Effector memory CD8-positive, alpha-beta T cell (primary cell): ENCODE results near the gene MEGF6.

Experiments
- ATAC-seq: fragments of 150-1000 bp; cut with Tn5 transposase; replicated peaks from 2 replicates; pipeline ENCODE4 v1.10.0; 2021; ENCODE audit warnings: mild to moderate bottlenecking, moderate library complexity
- DNase-seq, 3 experiments: peaks; one replicate each; pipeline ENCODE4 v3.0.0; 2021
- H3K27ac Mint-ChIP-seq, 2 donors: one replicate each; pipeline ENCODE4 v1.8.0; 2022; ENCODE audit warnings: mild to moderate bottlenecking in 2 of 2, mixed read lengths in 2 of 2, moderate library complexity in 2 of 2
- H3K27me3 Mint-ChIP-seq, 2 donors: one replicate each; pipeline ENCODE4 v1.8.0; 2022; ENCODE audit warnings: mixed read lengths in 2 of 2
- H3K36me3 Mint-ChIP-seq: one replicate; pipeline ENCODE4 v1.8.0; 2022; ENCODE audit warnings: mild to moderate bottlenecking, moderate library complexity, mixed read lengths; ENCODE audit not compliant: insufficient read depth
- H3K4me1 Mint-ChIP-seq, 2 donors: one replicate each; pipeline ENCODE4 v1.8.0; 2022; ENCODE audit warnings: low read depth in 2 of 2, mixed read lengths in 2 of 2
- H3K4me3 Mint-ChIP-seq, 2 donors: one replicate each; pipeline ENCODE4 v1.8.0; 2022; ENCODE audit warnings: mild to moderate bottlenecking in 2 of 2, mixed read lengths in 2 of 2, moderate library complexity in 2 of 2
- H3K9me3 Mint-ChIP-seq, 2 donors: one replicate each; pipeline ENCODE4 v1.8.0; 2022; ENCODE audit warnings: mixed read lengths in 2 of 2

The MEGF6 gene

DNA sequence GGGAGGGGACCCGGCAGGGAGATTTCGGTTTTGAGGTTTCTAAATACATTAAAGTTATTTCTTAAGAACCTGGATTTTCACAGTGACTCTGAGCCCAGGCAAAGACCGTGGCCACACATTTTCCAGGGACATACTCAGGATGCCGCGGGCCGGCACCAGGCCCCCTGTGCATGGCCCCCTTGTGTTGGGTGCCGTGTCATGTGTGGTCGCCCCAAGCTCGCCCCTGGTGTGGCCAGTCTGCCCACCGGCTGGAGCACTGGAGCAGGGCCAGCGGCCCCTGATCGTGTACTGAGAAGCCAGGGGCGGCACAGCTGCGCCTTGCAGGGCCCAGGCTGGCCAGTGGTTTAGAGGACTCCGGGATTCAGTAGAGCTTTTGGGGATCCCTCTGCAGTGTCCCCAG, 130.3 kb downstream of the MEGF6 start:
- H3K27ac Mint-ChIP-seq: no peak overlapping the region
- no peak for DNase-seq
- no peaks in the 10 kb centered on the region for H3K9me3 Mint-ChIP-seq
- H3K4me1 Mint-ChIP-seq: peaks cover 0 to 1% of the 10 kb centered on the region in 2 donors
- H3K27me3 Mint-ChIP-seq: peaks cover 5 to 10% of the 10 kb centered on the region in 2 donors
- ATAC-seq: no peak
- H3K4me3 Mint-ChIP-seq: no peak overlapping the region
- no peaks in the 10 kb centered on the region for H3K36me3 Mint-ChIP-seq

DNA sequence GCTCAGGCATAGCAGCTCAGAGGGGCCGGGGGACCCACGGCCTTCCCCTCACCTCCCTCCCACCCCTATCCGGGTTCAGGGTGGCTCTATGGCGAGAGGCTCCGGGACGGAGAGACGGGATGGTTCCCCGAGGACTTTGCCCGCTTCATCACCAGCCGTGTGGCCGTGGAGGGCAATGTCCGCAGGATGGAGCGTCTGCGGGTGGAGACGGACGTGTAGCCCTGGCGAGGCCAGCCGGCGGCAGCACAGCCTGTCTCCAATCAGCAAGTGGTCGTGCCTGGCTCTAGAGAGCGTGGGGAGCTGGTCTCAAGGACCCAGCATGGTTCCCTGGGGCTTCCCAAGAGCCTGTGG, 131.0 kb downstream of the MEGF6 start:
- Mint-ChIP-seq H3K36me3 (no peaks in the 10 kb centered on the region), H3K9me3 (no peaks in the 10 kb centered on the region)
- DNase-seq: no peak

DNA sequence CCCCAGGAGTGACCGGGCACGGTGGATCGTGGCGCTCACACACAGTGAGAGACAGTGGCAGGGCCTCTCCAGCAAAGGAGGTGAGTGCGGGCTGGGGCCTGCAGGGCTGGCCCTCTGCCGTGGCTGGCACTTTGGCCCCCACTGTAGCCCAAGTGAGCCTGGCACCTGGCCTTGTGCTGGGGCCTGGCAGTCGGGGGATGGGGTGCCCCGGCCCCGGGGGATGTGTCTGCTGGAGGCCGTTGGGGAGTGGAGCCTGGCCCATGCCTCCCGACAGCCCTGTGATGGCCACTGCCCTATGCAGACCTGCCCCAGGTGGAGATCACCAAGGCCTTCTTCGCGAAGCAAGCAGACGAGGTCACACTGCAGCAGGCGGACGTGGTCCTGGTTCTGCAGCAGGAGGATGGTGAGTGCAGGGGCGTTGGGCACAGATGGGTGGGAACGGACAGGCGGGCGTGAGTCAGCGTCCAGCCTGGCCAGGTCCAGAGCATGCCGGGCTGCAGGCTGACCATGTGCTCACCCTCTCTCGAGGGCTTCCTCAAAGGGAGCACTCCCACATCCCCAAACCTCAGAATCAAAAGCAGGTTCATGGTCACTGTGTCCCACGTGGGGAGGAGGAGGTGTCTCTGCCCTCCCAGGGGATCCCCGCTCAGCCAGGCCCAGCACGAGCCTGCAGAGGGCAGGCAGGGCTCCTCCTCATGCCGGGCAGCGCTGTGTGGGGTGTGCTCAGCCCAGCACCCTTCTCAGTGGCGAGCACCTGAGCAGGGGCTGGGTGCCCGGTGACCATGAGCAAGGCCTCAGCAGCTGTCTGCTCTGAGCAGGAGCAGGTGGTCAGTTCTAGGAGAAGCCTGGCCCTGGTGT, 131.6 kb downstream of the MEGF6 start:
- no peaks in the 10 kb centered on the region for H3K9me3 Mint-ChIP-seq
- H3K36me3 Mint-ChIP-seq: no peaks in the 10 kb centered on the region
- H3K27ac Mint-ChIP-seq: no peak overlapping the region
- H3K4me3 Mint-ChIP-seq: no peak overlapping the region
- DNase-seq: no peak
- peaks cover 0 to 1% of the 10 kb centered on the region in 2 donors for H3K4me1 Mint-ChIP-seq
- peaks cover 5 to 10% of the 10 kb centered on the region in 2 donors for H3K27me3 Mint-ChIP-seq
- no peak for ATAC-seq

More for the DNA sequence above, 131.0 kb downstream of the MEGF6 start:
- Mint-ChIP-seq H3K4me1 (peaks cover 0 to 1% of the 10 kb centered on the region in 2 donors), H3K4me3 (no peak overlapping the region), H3K27me3 (peaks cover 5 to 10% of the 10 kb centered on the region in 2 donors), H3K27ac (no peak overlapping the region)
- no peak for ATAC-seq

GRCh38 chr1:3478187-3478586, 133.1 kb downstream of the MEGF6 start:
- no peaks in the 10 kb centered on the region for H3K27me3 Mint-ChIP-seq
- H3K4me1 Mint-ChIP-seq: no peaks in the 10 kb centered on the region
- DNase-seq (no peak), ATAC-seq (no peak)
- no peak overlapping the region for H3K4me3 Mint-ChIP-seq
- H3K36me3 Mint-ChIP-seq: no peaks in the 10 kb centered on the region
- no peak overlapping the region for H3K27ac Mint-ChIP-seq
- no peaks in the 10 kb centered on the region for H3K9me3 Mint-ChIP-seq

GRCh38 chr1:3477241-3477995, 133.9 kb downstream of the MEGF6 start:
- H3K9me3 Mint-ChIP-seq: no peaks in the 10 kb centered on the region
- H3K27ac Mint-ChIP-seq: no peak overlapping the region
- H3K27me3 Mint-ChIP-seq: no peaks in the 10 kb centered on the region
- H3K4me1 Mint-ChIP-seq: no peaks in the 10 kb centered on the region
- H3K36me3 Mint-ChIP-seq: no peaks in the 10 kb centered on the region
- DNase-seq (no peak), ATAC-seq (no peak)
- H3K4me3 Mint-ChIP-seq: no peak overlapping the region

- Mint-ChIP-seq H3K27ac (no peak overlapping the region), H3K36me3 (no peaks in the 10 kb centered on the region)
Observed at GRCh38 chr1:3476666-3477065, 134.6 kb downstream of the MEGF6 start.

DNA sequence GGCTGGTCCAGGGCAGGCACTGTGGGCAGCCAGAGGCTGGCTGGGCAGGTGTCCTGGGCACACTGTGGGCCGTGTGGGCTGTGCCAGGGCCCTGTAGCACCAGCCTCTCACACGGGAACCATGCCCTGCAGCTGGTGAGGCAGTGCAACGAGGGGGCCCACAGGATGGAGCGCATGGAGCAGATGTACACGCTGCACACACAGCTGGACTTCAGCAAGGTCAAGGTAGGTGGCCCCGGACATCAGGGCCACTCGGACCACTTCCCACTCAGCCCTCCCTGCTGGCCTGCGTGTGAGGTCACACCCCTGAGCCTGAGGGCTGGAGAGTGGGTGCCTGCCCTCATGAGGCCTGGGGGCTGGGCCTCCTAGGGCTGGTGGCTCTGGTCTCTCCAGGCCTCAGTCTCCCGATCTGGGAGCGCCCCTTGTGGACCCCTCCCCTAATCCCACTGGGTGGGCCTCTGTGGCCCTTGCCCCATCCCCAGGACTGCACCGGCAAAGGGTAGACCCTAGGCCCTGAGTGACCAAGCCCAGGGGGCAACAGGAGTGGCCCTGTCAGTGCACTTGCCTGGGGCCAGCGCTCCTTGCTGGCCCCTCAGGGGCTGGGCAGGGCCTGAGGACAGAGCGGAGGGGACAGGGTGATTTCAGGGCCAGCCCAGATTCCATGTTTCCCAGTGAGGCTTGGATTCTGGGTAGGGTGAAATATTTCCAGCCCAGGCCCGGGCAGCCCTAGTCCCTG, 135.3 kb downstream of the MEGF6 start:
- no peak for ATAC-seq
- H3K36me3 Mint-ChIP-seq: no peaks in the 10 kb centered on the region
- H3K4me1 Mint-ChIP-seq: no peaks in the 10 kb centered on the region
- H3K27ac Mint-ChIP-seq: no peak overlapping the region
- DNase-seq: no peak
- no peak overlapping the region for H3K4me3 Mint-ChIP-seq
- H3K27me3 Mint-ChIP-seq: no peaks in the 10 kb centered on the region
- no peaks in the 10 kb centered on the region for H3K9me3 Mint-ChIP-seq

More at GRCh38 chr1:3476666-3477065, 134.6 kb downstream of the MEGF6 start:
- no peak for ATAC-seq
- Mint-ChIP-seq H3K27me3 (no peaks in the 10 kb centered on the region), H3K4me3 (no peak overlapping the region), H3K9me3 (no peaks in the 10 kb centered on the region), H3K4me1 (no peaks in the 10 kb centered on the region)
- no peak for DNase-seq

- Mint-ChIP-seq H3K27ac (no peak overlapping the region), H3K27me3 (peaks cover 0 to 11% of the 10 kb centered on the region in 2 donors), H3K4me1 (no peaks in the 10 kb centered on the region), H3K36me3 (no peaks in the 10 kb centered on the region), H3K9me3 (no peaks in the 10 kb centered on the region), H3K4me3 (no peak overlapping the region)
- ATAC-seq: no peak
- DNase-seq: no peak
Observed at GRCh38 chr1:3474421-3474820, 136.9 kb downstream of the MEGF6 start.

DNA sequence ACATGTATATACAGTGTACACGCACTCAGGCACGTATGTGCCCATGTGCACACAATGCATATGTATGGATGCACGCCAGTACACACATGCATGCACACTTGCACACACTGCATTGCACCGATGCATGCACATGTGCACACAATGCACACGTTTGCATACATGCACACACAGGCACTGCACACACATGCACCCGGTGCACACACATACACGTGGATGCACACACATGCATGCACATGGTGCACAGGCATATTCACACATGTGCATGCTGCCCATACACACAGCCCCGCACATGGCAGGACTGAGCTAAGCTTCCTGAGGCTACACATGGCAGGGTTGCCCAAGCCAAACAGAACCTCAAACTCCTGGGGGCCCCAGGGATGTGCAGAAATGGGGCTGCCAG, 137.3 kb downstream of the MEGF6 start:
- no peak overlapping the region for H3K4me3 Mint-ChIP-seq
- peaks cover 0 to 11% of the 10 kb centered on the region in 2 donors for H3K27me3 Mint-ChIP-seq
- H3K9me3 Mint-ChIP-seq: no peaks in the 10 kb centered on the region
- ATAC-seq (no peak), DNase-seq (no peak)
- no peak overlapping the region for H3K27ac Mint-ChIP-seq
- H3K36me3 Mint-ChIP-seq: no peaks in the 10 kb centered on the region
- no peaks in the 10 kb centered on the region for H3K4me1 Mint-ChIP-seq

GRCh38 chr1:3473381-3473844, 137.9 kb downstream of the MEGF6 start:
- H3K27me3 Mint-ChIP-seq: peaks cover 0 to 11% of the 10 kb centered on the region in 2 donors
- no peak overlapping the region for H3K27ac Mint-ChIP-seq
- H3K4me3 Mint-ChIP-seq: no peak overlapping the region
- DNase-seq (no peak), ATAC-seq (no peak)
- no peaks in the 10 kb centered on the region for H3K9me3 Mint-ChIP-seq
- H3K4me1 Mint-ChIP-seq: no peaks in the 10 kb centered on the region
- H3K36me3 Mint-ChIP-seq: no peaks in the 10 kb centered on the region

DNA sequence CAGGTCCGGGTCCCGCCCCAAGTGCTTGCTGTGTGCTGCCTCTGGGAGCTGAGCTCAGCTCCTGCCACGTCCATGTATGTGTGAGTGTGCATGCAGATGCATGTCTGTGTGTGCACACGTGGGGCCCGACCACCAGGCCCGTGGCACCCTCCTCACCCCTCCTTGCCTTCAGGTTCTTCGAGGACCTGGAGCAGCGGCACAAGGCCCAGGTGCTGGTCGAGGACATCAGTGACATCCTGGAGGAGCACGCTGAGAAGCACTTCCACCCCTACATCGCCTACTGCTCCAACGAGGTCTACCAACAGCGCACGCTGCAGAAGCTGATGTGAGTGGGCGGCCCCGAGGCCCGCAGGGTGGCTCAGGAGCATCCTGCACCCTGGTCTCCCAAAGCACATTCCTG, 138.4 kb downstream of the MEGF6 start:
- DNase-seq (no peak), ATAC-seq (no peak)
- Mint-ChIP-seq H3K36me3 (no peaks in the 10 kb centered on the region), H3K27me3 (peaks cover 0 to 11% of the 10 kb centered on the region in 2 donors), H3K4me3 (no peak overlapping the region), H3K4me1 (no peaks in the 10 kb centered on the region), H3K27ac (no peak overlapping the region), H3K9me3 (no peaks in the 10 kb centered on the region)

- no peaks in the 10 kb centered on the region for H3K9me3 Mint-ChIP-seq
- ATAC-seq: no peak
- H3K4me3 Mint-ChIP-seq: no peak overlapping the region
- H3K27ac Mint-ChIP-seq: no peak overlapping the region
- peaks cover 0 to 11% of the 10 kb centered on the region in 2 donors for H3K27me3 Mint-ChIP-seq
- no peaks in the 10 kb centered on the region for H3K36me3 Mint-ChIP-seq
- no peak for DNase-seq
- H3K4me1 Mint-ChIP-seq: no peaks in the 10 kb centered on the region
Observed at GRCh38 chr1:3472088-3472850, 139.0 kb downstream of the MEGF6 start.
